ENCODE results near the gene TRAPPC2B. TPM values are rescaled to one million over a fixed set of nuclear protein-coding genes. Genes with fewer than 3 reads are reported as not detected.

The TRAPPC2B gene
- total and polyA plus RNA-seq, 2 of the 13 experiments (the other 11 are each of a cell fraction or from before 2014, with no cell fraction given) = 13.3 to 17.7 TPM

- 0 out of 2 replicates have a peak, but pooled peaks have one; percentile 72 for TF ChIP-seq ZNF83 (CRISPR knock-in tag; IDR thresholded peaks at IDR 0.05; ENCODE audit: borderline replicate concordance)
- TF ChIP-seq ZEB1 (IDR thresholded peaks at IDR 0.05; ENCODE audit: insufficient replicate concordance, low read depth) = no peak
- peak; percentile 68 for TF ChIP-seq MIXL1 (CRISPR knock-in tag; IDR thresholded peaks at IDR 0.05)
- TF ChIP-seq KAT8 (CRISPR knock-in tag; IDR thresholded peaks at IDR 0.05) = peak; percentile 97
- TF ChIP-seq SNAPC2 (CRISPR knock-in tag; IDR thresholded peaks at IDR 0.05) = 0 out of 2 replicates have a peak, but pooled peaks have one; percentile 37
- TF ChIP-seq THAP7 (CRISPR knock-in tag; IDR thresholded peaks at IDR 0.05) = no peak
- peak; percentile 60 to 76 for TF ChIP-seq POLR2A (IDR thresholded peaks at IDR 0.05; ENCODE audit: insufficient read depth in 1 of 2, low read depth in 2 of 2, low read length in 2 of 2)
- TF ChIP-seq TRAFD1 (CRISPR knock-in tag; IDR thresholded peaks at IDR 0.05; ENCODE audit: borderline replicate concordance) = no peak
- peak; percentile 97 for TF ChIP-seq ELF1 (CRISPR knock-in tag; IDR thresholded peaks at IDR 0.05)
- no peak for TF ChIP-seq PRPF4 (IDR thresholded peaks at IDR 0.05; ENCODE audit: low read depth, low read length, poor library complexity, severe bottlenecking)
- TF ChIP-seq ZNF598 (CRISPR knock-in tag; IDR thresholded peaks at IDR 0.05; ENCODE audit: borderline replicate concordance) = no peak
- no peak; the same call in 1 of the 2 replicates for TF ChIP-seq ZNF543 (CRISPR knock-in tag; IDR thresholded peaks at IDR 0.05)
- peak; percentile 51; the same call in 1 of the 2 replicates for TF ChIP-seq DRAP1 (CRISPR knock-in tag; IDR thresholded peaks at IDR 0.05)
- TF ChIP-seq ZNF350 (CRISPR knock-in tag; IDR thresholded peaks at IDR 0.05; ENCODE audit: borderline replicate concordance, low read depth) = peak; percentile 87; the same call in 1 of the 2 replicates
- no peak for TF ChIP-seq RELA (CRISPR knock-in tag; IDR thresholded peaks at IDR 0.05)
- TF ChIP-seq RFX1 (IDR thresholded peaks at IDR 0.05) = peak; percentile 68
- TF ChIP-seq ZSCAN31 (CRISPR knock-in tag; IDR thresholded peaks at IDR 0.05; ENCODE audit: low read depth) = 0 out of 2 replicates have a peak, but pooled peaks have one; percentile 42
- no peak for TF ChIP-seq ZBTB42 (CRISPR knock-in tag; IDR thresholded peaks at IDR 0.05)
- TF ChIP-seq ZNF710 (CRISPR knock-in tag; IDR thresholded peaks at IDR 0.05; ENCODE audit: borderline replicate concordance) = no peak
- TF ChIP-seq SP1 (IDR thresholded peaks at IDR 0.05) = no peak
- peak; percentile 67 for TF ChIP-seq SP1 (CRISPR knock-in tag; IDR thresholded peaks at IDR 0.05)
- no peak for TF ChIP-seq GLMP (CRISPR knock-in tag; IDR thresholded peaks at IDR 0.05; ENCODE audit: borderline replicate concordance)
- no peak for TF ChIP-seq MXD4 (CRISPR knock-in tag; IDR thresholded peaks at IDR 0.05)
- TF ChIP-seq ZNF484 (CRISPR knock-in tag; IDR thresholded peaks at IDR 0.05; ENCODE audit: borderline replicate concordance, low read depth) = no peak
- TF ChIP-seq ZNF33A (CRISPR knock-in tag; IDR thresholded peaks at IDR 0.05; ENCODE audit: borderline replicate concordance) = no peak
Measured at GRCh38 chr19:57389730-57390598, 26.6 kb downstream of the TRAPPC2B start, which contains the start of gene ZNF548 (continued).
